PFSK-1 (cell line): ENCODE results near the gene GPR15LG.

Source experiments
- FOXP2 ChIP-seq: optimal IDR thresholded peaks from 2 replicates; pipeline ENCODE3; 2011; ENCODE audit warnings: borderline replicate concordance, control low read depth, inconsistent platforms; ENCODE audit not compliant: insufficient read depth; ENCODE audit errors: extremely low read length, extremely low read depth
- POLR2AphosphoS5 ChIP-seq: IDR thresholded peaks from 2 replicates; pipeline ENCODE4 v1.6.1; 2012; ENCODE audit warnings: low read depth, mild to moderate bottlenecking, control low read depth, low read length, moderate library complexity
- REST ChIP-seq, 2 experiments: IDR thresholded peaks; 2 replicates each; pipeline versions ENCODE4 v1.6.1 to v1.8.0; 2011 to 2012; ENCODE audit warnings: low read depth in 2 of 2, low read length in 2 of 2, control low read depth in 1 of 2, inconsistent platforms in 1 of 2, mild to moderate bottlenecking in 1 of 2, moderate library complexity in 1 of 2; ENCODE audit not compliant: insufficient read depth in 1 of 2
- SIN3A ChIP-seq: IDR thresholded peaks from 2 replicates; pipeline ENCODE4 v1.6.1; 2012; ENCODE audit warnings: mild to moderate bottlenecking, low read length, moderate library complexity, borderline replicate concordance; ENCODE audit not compliant: insufficient read depth
- TAF1 ChIP-seq: IDR thresholded peaks from 2 replicates; pipeline ENCODE4 v1.6.1; 2012; ENCODE audit warnings: low read length, control low read depth, borderline replicate concordance; ENCODE audit not compliant: insufficient read depth

- TF ChIP-seq TAF1 (no peak), POLR2AphosphoS5 (no peak), REST (IDR thresholded peaks at IDR 0.05; ENCODE audit: insufficient read depth in 1 of 2, low read depth in 2 of 2, low read length in 2 of 2) (no peak), SIN3A (no peak), FOXP2 (no peak)
These were observed 33.6 kb upstream of the GPR15LG start for GRCh38 chr10:84140036-84140379.
